Right atrium auricular region (tissue), 2 donors: ENCODE data around the gene ARID3A. TPM values are rescaled to one million over a fixed set of nuclear protein-coding genes. Genes with fewer than 3 reads are reported as not detected.

Experiments used
- DNase-seq: peaks from one replicate; pipeline ENCODE4 v3.0.0-alpha.2; 2019; ENCODE audit warnings: low spot score
- H3K27ac ChIP-seq, 2 donors: fragments of 200-600 bp; sonication (generic); 1 replicate in 1 of 2; 2 replicates in 1 of 2; pipeline ENCODE4 v1.5.1; 2016 to 2019
- H3K27me3 ChIP-seq, 2 donors: fragments of 200-600 bp; sonication (generic); one replicate each; pipeline versions ENCODE4 v1.5.1 to v1.6.0; 2017 to 2019
- H3K36me3 ChIP-seq: fragments of 200-600 bp; sonication (generic); one replicate; pipeline ENCODE4 v1.5.1; 2016
- H3K4me1 ChIP-seq, 2 donors: fragments of 200-600 bp; sonication (generic); one replicate each; pipeline versions ENCODE4 v1.5.1 to v1.6.0; 2017 to 2019
- H3K4me3 ChIP-seq, 2 donors: fragments of 200-600 bp; sonication (generic); 1 replicate in 1 of 2; 2 replicates in 1 of 2; pipeline ENCODE4 v1.5.1; 2017 to 2019; ENCODE audit warnings: mild to moderate bottlenecking in 1 of 2, moderate library complexity in 1 of 2
- H3K9me3 ChIP-seq, 2 donors: fragments of 200-600 bp; sonication (generic); one replicate each; pipeline ENCODE4 v1.5.1; 2019
- CTCF ChIP-seq, 2 donors: fragments of 200-600 bp; sonication (generic); IDR thresholded peaks; one replicate each; pipeline ENCODE4 v1.5.1; 2019; ENCODE audit warnings: antibody characterized with exemption in 2 of 2
- total RNA-seq, 2 donors: library from RNA; depleted of rRNA; stranded (reverse); fragments of >200 nt; gene quantifications; one replicate each; pipeline ENCODE4 v1.1.0, GENCODE V29; 2016

Gene ARID3A
- total RNA-seq, 2 donors from 2014 or later = 1.7 to 3.4 TPM

- H3K36me3 ChIP-seq = no peaks in the 10 kb centered on the region
- no peak overlapping the region for H3K4me3 ChIP-seq
- peaks cover 0 to 51% of the 10 kb centered on the region in 2 donors for H3K4me1 ChIP-seq
- TF ChIP-seq CTCF (IDR thresholded peaks at IDR 0.05) = no peak
- H3K27me3 ChIP-seq = no peaks in the 10 kb centered on the region
- no peak for DNase-seq
- peak overlapping the region in 1 of 2 donors; percentile 84 for H3K27ac ChIP-seq
- no peaks in the 10 kb centered on the region for H3K9me3 ChIP-seq
Measured at GRCh38 chr19:931860-932647, 6.2 kb downstream of the ARID3A start.

GRCh38 chr19:932648-933552, 7.1 kb downstream of the ARID3A start:
- H3K27ac ChIP-seq = peak overlapping the region in 1 of 2 donors; percentile 84
- TF ChIP-seq CTCF (IDR thresholded peaks at IDR 0.05) = no peak
- H3K4me1 ChIP-seq = peaks cover 0 to 42% of the 10 kb centered on the region in 2 donors
- peak overlapping the region in 1 of 2 donors; percentile 14 for H3K4me3 ChIP-seq
- DNase-seq = peak; percentile 74
- no peaks in the 10 kb centered on the region for H3K9me3 ChIP-seq
- no peaks in the 10 kb centered on the region for H3K27me3 ChIP-seq
- no peaks in the 10 kb centered on the region for H3K36me3 ChIP-seq

- peak overlapping the region in 1 of 2 donors; percentile 84 for H3K27ac ChIP-seq
- peak overlapping the region in 1 of 2 donors; percentile 14 for H3K4me3 ChIP-seq
- no peaks in the 10 kb centered on the region for H3K27me3 ChIP-seq
- DNase-seq = no peak
- H3K36me3 ChIP-seq = no peaks in the 10 kb centered on the region
- TF ChIP-seq CTCF (IDR thresholded peaks at IDR 0.05) = no peak
- peaks cover 0 to 36% of the 10 kb centered on the region in 2 donors for H3K4me1 ChIP-seq
- no peaks in the 10 kb centered on the region for H3K9me3 ChIP-seq
Measured at GRCh38 chr19:933553-933882, 7.7 kb downstream of the ARID3A start.

- H3K27me3 ChIP-seq = no peaks in the 10 kb centered on the region
- H3K4me3 ChIP-seq = no peak overlapping the region
- H3K9me3 ChIP-seq = no peaks in the 10 kb centered on the region
- H3K4me1 ChIP-seq = peaks cover 0 to 36% of the 10 kb centered on the region in 2 donors
- TF ChIP-seq CTCF (IDR thresholded peaks at IDR 0.05) = no peak
- peak overlapping the region; percentile 70 to 84 for H3K27ac ChIP-seq
- no peak for DNase-seq
- no peaks in the 10 kb centered on the region for H3K36me3 ChIP-seq
Measured at GRCh38 chr19:934197-934840, 8.5 kb downstream of the ARID3A start.

- H3K36me3 ChIP-seq = no peaks in the 10 kb centered on the region
- no peak overlapping the region for H3K4me3 ChIP-seq
- no peaks in the 10 kb centered on the region for H3K27me3 ChIP-seq
- no peak for TF ChIP-seq CTCF (IDR thresholded peaks at IDR 0.05)
- H3K4me1 ChIP-seq = peaks cover 0 to 37% of the 10 kb centered on the region in 2 donors
- DNase-seq = peak; percentile 83
- peak overlapping the region; percentile 70 to 84 for H3K27ac ChIP-seq
- no peaks in the 10 kb centered on the region for H3K9me3 ChIP-seq
Measured at GRCh38 chr19:934865-935479, 9.1 kb downstream of the ARID3A start.
